Left lung (tissue), 10 donors: ENCODE measurements around the gene STXBP5L. TPM values are rescaled to one million over a fixed set of nuclear protein-coding genes. Genes with fewer than 3 reads are reported as not detected.
A peak's percentile ranks its signal among the peaks of the same experiment; 100 is the strongest.

Experiments
- ATAC-seq: fragments of 200-7000 bp; cut with Tn5 transposase; one replicate; pipeline ENCODE4 v1.9.1; 2020; ENCODE audit warnings: moderate library complexity
- DNase-seq, 4 donors: peaks; one replicate each; pipeline ENCODE4 v3.0.0-alpha.2; 2013 to 2020
- H3K27ac ChIP-seq, 2 donors: fragments of 200-600 bp; sonication (generic) in 1 of 2; one replicate each; pipeline versions ENCODE4 v1.5.0 to v1.8.0; 2020 to 2021
- H3K27me3 ChIP-seq, 2 donors: fragments of 200-600 bp; sonication (generic) in 1 of 2; one replicate each; pipeline versions ENCODE4 v1.5.0 to v1.8.0; 2020 to 2021
- H3K36me3 ChIP-seq, 2 donors: fragments of 200-600 bp; sonication (generic) in 1 of 2; one replicate each; pipeline versions ENCODE4 v1.5.0 to v1.8.0; 2020 to 2021
- H3K4me1 ChIP-seq, 2 donors: fragments of 200-600 bp; one replicate each; pipeline ENCODE4 v1.8.0; 2021
- H3K4me3 ChIP-seq, 2 donors: fragments of 200-600 bp; sonication (generic) in 1 of 2; one replicate each; pipeline versions ENCODE4 v1.5.0 to v1.8.0; 2020 to 2021; ENCODE audit warnings: mild to moderate bottlenecking in 1 of 2
- H3K9me3 ChIP-seq, 2 donors: fragments of 200-600 bp; sonication (generic) in 1 of 2; one replicate each; pipeline versions ENCODE4 v1.5.0 to v1.8.0; 2020 to 2021
- intact Hi-C, 2 donors: fragments of 100-400 bp; cut with DNase I; formaldehyde crosslinking; loops; one replicate each; pipeline versions ENCODE4 v1.11.2 to v1.14.2; 2022
- polyA plus RNA-seq, 6 donors: library from polyadenylated mRNA; unstranded; fragments of 120-200 nt; gene quantifications; one replicate each; pipeline ENCODE4 v1.2.1, GENCODE V29; 2013; ENCODE audit not compliant: insufficient read length in 6 of 6
- total RNA-seq, 2 donors: library from RNA; stranded (reverse); fragmentation: NEBNext Ultra II Directional; extraction: Animal tissue kit (Norgen Biotek cat#: 25700); gene quantifications; one replicate each; pipeline ENCODE4 v1.2.1, GENCODE V29; 2021
- TF ChIP-seq, protein P1 (sequence below), 2 donors: fragments of 200-600 bp; sonication (generic) in 1 of 2; IDR thresholded peaks; one replicate each; pipeline versions ENCODE4 v1.5.0 to v1.8.0; 2021; ENCODE audit warnings: antibody characterized with exemption in 2 of 2
- donor health status: DM: no; HTN: yes; CAD: no.
- donor health status: DM: no; HTN: no; CAD: no.

The STXBP5L gene
- total and polyA plus RNA-seq, 8 donors, result 0.14 to 0.41 (median 0.17) TPM; not detected in 2

DNA sequence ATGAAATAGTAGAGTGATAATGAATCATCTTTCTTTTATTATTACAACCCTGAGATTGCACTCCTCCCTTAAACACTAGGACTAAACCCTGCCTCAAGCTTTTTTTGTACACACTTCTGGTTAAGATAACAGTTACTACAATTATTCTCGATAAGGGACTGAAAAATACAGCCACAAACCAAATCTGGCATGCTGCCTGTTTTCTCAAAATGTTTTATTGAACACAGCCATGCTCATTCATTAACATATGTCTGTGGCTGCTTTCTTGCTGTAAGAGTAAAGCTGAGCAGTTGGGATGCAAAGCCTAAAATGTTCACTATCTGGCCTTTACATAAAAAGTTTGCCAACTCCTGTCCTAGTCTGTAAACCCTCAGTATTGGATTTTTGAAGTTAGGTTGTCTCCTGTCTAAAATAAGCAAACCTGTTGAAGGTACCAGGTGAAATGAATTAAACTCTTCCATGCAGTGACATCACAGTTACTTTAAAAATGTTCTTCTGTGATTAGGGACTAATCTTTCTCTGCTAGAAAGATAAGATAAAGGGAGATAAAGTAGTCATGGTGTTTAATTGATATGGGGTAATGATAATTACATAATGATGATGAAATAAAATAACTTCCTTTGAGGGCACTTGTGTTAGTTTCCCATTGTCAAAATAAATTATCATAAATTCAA lies 218.2 kb downstream of the STXBP5L start:
- intact Hi-C loops, result no loop called here
- no peak overlapping the region for H3K4me3 ChIP-seq
- H3K27ac ChIP-seq, result no peak overlapping the region
- no peak for DNase-seq
- ATAC-seq, result no peak
- H3K36me3 ChIP-seq, result no peaks in the 10 kb centered on the region
- no peaks in the 10 kb centered on the region for H3K27me3 ChIP-seq
- no peaks in the 10 kb centered on the region for H3K9me3 ChIP-seq
- TF ChIP-seq, protein P1, sequence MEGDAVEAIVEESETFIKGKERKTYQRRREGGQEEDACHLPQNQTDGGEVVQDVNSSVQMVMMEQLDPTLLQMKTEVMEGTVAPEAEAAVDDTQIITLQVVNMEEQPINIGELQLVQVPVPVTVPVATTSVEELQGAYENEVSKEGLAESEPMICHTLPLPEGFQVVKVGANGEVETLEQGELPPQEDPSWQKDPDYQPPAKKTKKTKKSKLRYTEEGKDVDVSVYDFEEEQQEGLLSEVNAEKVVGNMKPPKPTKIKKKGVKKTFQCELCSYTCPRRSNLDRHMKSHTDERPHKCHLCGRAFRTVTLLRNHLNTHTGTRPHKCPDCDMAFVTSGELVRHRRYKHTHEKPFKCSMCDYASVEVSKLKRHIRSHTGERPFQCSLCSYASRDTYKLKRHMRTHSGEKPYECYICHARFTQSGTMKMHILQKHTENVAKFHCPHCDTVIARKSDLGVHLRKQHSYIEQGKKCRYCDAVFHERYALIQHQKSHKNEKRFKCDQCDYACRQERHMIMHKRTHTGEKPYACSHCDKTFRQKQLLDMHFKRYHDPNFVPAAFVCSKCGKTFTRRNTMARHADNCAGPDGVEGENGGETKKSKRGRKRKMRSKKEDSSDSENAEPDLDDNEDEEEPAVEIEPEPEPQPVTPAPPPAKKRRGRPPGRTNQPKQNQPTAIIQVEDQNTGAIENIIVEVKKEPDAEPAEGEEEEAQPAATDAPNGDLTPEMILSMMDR (IDR thresholded peaks at IDR 0.05), result no peak
- H3K4me1 ChIP-seq, result no peaks in the 10 kb centered on the region

DNA sequence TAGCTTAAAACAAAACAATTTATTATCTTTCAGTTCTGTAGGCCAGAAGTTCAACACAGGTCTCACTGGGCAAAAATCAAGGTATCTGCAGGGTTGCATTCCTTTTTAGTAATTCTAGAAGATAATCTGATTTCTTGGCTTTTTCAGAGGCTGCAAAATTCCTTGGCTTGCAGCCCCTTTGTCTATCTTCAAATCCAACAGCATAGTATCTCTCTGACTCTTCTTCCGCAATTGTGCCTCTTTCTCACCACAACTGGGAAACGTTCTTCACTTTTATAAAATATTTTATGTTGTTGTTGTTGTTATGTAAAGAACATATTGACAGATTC lies 218.7 kb downstream of the STXBP5L start:
- intact Hi-C loops, result no loop called here
- H3K27me3 ChIP-seq, result no peaks in the 10 kb centered on the region
- no peaks in the 10 kb centered on the region for H3K9me3 ChIP-seq
- TF ChIP-seq, protein P1 (IDR thresholded peaks at IDR 0.05), result no peak
- no peaks in the 10 kb centered on the region for H3K4me1 ChIP-seq
- no peaks in the 10 kb centered on the region for H3K36me3 ChIP-seq
- DNase-seq (no peak), ATAC-seq (no peak)
- H3K4me3 ChIP-seq, result no peak overlapping the region
- no peak overlapping the region for H3K27ac ChIP-seq

GRCh38 chr3:121152573-121152972 lies 244.6 kb downstream of the STXBP5L start:
- peaks cover 0 to 8% of the 10 kb centered on the region in 2 donors for H3K9me3 ChIP-seq
- no peaks in the 10 kb centered on the region for H3K4me1 ChIP-seq
- no peaks in the 10 kb centered on the region for H3K36me3 ChIP-seq
- H3K27me3 ChIP-seq, result no peaks in the 10 kb centered on the region
- ATAC-seq, result no peak
- H3K27ac ChIP-seq, result no peak overlapping the region
- peak in 1 of 4 donors; percentile 1 for DNase-seq
- TF ChIP-seq, protein P1 (IDR thresholded peaks at IDR 0.05), result no peak
- H3K4me3 ChIP-seq, result no peak overlapping the region
- intact Hi-C loops, result no loop called here

DNA sequence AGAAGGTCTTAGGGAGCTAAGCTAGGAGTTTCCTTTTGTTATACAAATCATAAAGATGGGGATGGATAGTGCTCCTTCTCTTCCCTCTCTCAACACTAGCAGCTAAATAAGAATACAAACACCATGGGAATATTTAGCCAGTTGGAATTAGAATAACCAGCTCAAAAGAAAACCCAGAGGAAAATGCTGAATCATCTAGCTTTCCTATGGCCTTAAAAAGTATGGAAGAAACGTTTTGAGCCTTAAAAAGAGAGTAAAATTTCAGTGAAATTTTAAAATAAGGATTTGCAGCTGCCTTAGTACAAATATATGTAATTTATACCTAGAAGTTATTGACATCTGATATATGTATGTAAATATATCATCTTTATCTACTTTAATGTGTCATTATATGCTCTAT lies 245.8 kb downstream of the STXBP5L start:
- no peak overlapping the region for H3K4me3 ChIP-seq
- no peaks in the 10 kb centered on the region for H3K27me3 ChIP-seq
- DNase-seq (no peak), ATAC-seq (no peak)
- no peaks in the 10 kb centered on the region for H3K4me1 ChIP-seq
- H3K27ac ChIP-seq, result no peak overlapping the region
- intact Hi-C loops, result no loop called here
- no peaks in the 10 kb centered on the region for H3K36me3 ChIP-seq
- TF ChIP-seq, protein P1 (IDR thresholded peaks at IDR 0.05), result no peak
- no peaks in the 10 kb centered on the region for H3K9me3 ChIP-seq

DNA sequence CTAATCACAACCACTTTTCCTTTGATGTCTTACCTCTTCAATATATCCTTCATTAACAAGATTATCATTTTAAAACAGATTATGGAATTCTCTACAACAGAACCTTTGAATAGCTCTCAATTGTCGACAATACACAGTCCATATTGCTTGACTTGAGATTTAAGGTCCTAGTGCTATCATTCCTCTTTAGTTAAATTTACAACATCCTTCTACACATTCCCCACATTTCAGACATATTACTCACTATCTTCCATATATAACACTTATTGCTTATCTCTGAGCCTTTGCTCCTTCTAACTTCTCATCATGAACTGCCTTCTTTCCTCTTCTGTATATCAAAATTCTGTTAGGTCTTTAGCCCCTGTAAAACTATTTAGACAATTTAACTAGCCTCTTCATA lies 247.0 kb downstream of the STXBP5L start:
- TF ChIP-seq, protein P1 (IDR thresholded peaks at IDR 0.05), result no peak
- Histone ChIP-seq H3K4me1 (no peaks in the 10 kb centered on the region), H3K36me3 (no peaks in the 10 kb centered on the region), H3K4me3 (no peak overlapping the region), H3K9me3 (peaks cover 0 to 2% of the 10 kb centered on the region in 2 donors), H3K27ac (no peak overlapping the region), H3K27me3 (no peaks in the 10 kb centered on the region)
- no peak for ATAC-seq
- intact Hi-C loops, result no loop called here
- DNase-seq, result no peak
